ENCODE measurements around the gene HCCS. TPM values are rescaled to one million over a fixed set of nuclear protein-coding genes. Genes with fewer than 3 reads are reported as not detected.

HCCS gene
- total RNA-seq, 4 donors from 2014 or later, result 10.4 to 26.2 (median 19.5) TPM

DNA sequence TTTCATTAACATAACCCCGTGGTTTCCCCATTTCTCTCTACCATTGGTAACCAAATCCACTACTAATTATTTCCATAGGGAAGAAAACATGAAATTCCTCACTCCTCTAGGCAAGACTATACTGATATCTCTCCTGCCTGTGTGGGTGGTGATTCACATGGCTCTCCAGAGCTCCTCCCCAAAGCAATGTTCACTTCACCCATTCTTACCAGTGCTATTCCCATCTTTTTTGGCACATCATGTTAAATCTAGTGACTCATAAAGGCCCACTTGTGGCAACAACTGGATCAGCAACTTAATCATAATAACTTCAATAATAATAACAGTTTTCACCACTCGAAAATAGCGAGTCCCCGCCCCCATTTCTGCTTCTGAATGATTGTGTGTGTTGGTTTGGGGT, 6.1 kb upstream of the HCCS start:
- H3K9me3 ChIP-seq, result no peaks in the 10 kb centered on the region
- H3K4me3 ChIP-seq, result no peak overlapping the region
- peaks cover 0 to 22% (median 0%) of the 10 kb centered on the region in 3 donors for H3K4me1 ChIP-seq
- TF ChIP-seq POLR2A (IDR thresholded peaks at IDR 0.05), result no peak
- no peak for TF ChIP-seq POLR2AphosphoS5 (IDR thresholded peaks at IDR 0.05)
- TF ChIP-seq, protein P1, sequence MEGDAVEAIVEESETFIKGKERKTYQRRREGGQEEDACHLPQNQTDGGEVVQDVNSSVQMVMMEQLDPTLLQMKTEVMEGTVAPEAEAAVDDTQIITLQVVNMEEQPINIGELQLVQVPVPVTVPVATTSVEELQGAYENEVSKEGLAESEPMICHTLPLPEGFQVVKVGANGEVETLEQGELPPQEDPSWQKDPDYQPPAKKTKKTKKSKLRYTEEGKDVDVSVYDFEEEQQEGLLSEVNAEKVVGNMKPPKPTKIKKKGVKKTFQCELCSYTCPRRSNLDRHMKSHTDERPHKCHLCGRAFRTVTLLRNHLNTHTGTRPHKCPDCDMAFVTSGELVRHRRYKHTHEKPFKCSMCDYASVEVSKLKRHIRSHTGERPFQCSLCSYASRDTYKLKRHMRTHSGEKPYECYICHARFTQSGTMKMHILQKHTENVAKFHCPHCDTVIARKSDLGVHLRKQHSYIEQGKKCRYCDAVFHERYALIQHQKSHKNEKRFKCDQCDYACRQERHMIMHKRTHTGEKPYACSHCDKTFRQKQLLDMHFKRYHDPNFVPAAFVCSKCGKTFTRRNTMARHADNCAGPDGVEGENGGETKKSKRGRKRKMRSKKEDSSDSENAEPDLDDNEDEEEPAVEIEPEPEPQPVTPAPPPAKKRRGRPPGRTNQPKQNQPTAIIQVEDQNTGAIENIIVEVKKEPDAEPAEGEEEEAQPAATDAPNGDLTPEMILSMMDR (IDR thresholded peaks at IDR 0.05), result no peak
- no peak for TF ChIP-seq EP300 (IDR thresholded peaks at IDR 0.05)
- H3K27ac ChIP-seq, result no peak overlapping the region
- H3K27me3 ChIP-seq, result no peaks in the 10 kb centered on the region
- no peak for ATAC-seq
- no peaks in the 10 kb centered on the region for H3K36me3 ChIP-seq
- 63 to 100% methylated on average over 1 of the region's 4 CpGs for WGBS, 2 donors (ENCODE audit: low coverage in 1 of 2)

DNA sequence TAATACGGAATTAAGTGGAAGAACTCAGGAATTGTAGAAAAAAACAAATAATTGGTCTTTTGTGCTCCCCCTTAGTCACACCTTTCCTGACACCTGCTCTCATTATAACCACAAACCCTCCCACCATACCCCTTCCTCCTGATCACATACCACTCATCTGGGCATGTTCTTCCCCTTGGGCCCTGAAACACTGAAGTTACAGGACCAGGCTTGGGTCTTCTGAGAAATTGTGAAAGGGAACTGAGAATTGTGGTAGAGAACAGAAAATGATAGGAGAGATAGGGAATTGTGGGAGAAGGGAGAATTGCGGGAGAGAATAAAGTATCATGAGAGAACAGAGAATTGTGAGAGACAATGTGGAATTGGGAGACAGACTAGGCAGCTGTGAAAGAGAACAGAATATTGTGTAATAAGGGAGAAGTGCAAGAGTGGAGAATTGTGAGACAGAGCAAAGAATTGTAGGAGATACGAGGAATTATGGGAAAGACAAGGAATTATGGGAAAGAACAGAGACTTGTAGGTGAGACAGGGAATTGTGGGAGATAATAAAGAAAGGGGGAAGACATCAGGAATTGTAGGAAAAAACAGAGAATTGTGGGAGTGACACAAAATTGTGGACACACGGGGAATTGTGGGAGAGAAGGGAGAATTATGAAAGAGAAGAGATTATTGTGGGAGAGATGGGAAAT, 2.7 kb upstream of the HCCS start:
- WGBS, 2 donors (ENCODE audit: low coverage in 1 of 2), result 84 to 89% methylated on average over 3 to 4 of the region's 4 CpGs
- Histone ChIP-seq H3K27ac (no peak overlapping the region), H3K4me1 (peaks cover 0 to 25% (median 5%) of the 10 kb centered on the region in 3 donors), H3K27me3 (no peaks in the 10 kb centered on the region), H3K36me3 (no peaks in the 10 kb centered on the region), H3K9me3 (no peaks in the 10 kb centered on the region), H3K4me3 (no peak overlapping the region)
- no peak for ATAC-seq
- TF ChIP-seq POLR2AphosphoS5 (IDR thresholded peaks at IDR 0.05) (no peak), EP300 (IDR thresholded peaks at IDR 0.05) (no peak), POLR2A (IDR thresholded peaks at IDR 0.05) (no peak)
- TF ChIP-seq, protein P1 (IDR thresholded peaks at IDR 0.05), result no peak

GRCh38 chrX:11109968-11110367, 1.2 kb upstream of the HCCS start:
- ATAC-seq, result no peak
- Histone ChIP-seq H3K27me3 (no peaks in the 10 kb centered on the region), H3K4me1 (peaks cover 0 to 35% (median 5%) of the 10 kb centered on the region in 3 donors), H3K4me3 (no peak overlapping the region), H3K36me3 (peaks cover 0 to 14% of the 10 kb centered on the region in 2 donors), H3K9me3 (no peaks in the 10 kb centered on the region), H3K27ac (no peak overlapping the region)
- TF ChIP-seq POLR2AphosphoS5 (IDR thresholded peaks at IDR 0.05) (no peak), EP300 (IDR thresholded peaks at IDR 0.05) (no peak)
- WGBS, 2 donors (ENCODE audit: low coverage in 1 of 2), result 86 to 100% methylated on average over 2 of the region's 2 CpGs

- H3K27me3 ChIP-seq, result no peaks in the 10 kb centered on the region
- TF ChIP-seq POLR2AphosphoS5 (IDR thresholded peaks at IDR 0.05) (no peak), EP300 (IDR thresholded peaks at IDR 0.05) (no peak), POLR2A (IDR thresholded peaks at IDR 0.05) (no peak)
- TF ChIP-seq, protein P1 (IDR thresholded peaks at IDR 0.05), result no peak
- ATAC-seq, result no peak
- peaks cover 0 to 35% (median 5%) of the 10 kb centered on the region in 3 donors for H3K4me1 ChIP-seq
- H3K4me3 ChIP-seq, result peak overlapping the region; percentile 63 to 78
- H3K36me3 ChIP-seq, result peaks cover 0 to 33% of the 10 kb centered on the region in 2 donors
- H3K9me3 ChIP-seq, result no peaks in the 10 kb centered on the region
- WGBS, 2 donors (ENCODE audit: low coverage in 1 of 2), result 25% methylated on average over 3 of the region's 9 CpGs; no CpG with 5 or more reads in 1 of the 2 donors
- peak overlapping the region in 3 of 4 donors; percentile 82 to 90 (median 83) for H3K27ac ChIP-seq
These were observed 815 bp downstream of the HCCS start for GRCh38 chrX:11111947-11112346.

DNA sequence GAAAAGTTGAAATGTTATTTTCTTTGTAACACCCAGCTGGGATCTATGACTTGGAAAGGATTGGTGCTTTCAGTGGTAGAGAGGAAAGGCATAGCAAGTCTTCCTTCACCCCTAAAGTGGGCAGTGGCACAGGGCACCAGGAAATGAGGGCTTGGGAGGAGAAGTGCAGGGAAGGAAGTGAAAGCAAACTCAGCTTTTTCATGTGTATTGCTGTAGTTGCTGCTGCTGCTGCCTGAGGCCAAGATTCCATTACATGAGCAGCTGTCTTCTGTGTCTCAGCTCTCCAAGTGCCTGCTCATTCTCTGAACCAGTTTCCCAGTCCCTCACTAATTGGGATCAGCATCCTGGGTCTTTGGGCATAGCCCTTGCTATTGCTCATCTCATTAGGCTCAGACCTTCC, 2.6 kb downstream of the HCCS start:
- ATAC-seq, result no peak
- TF ChIP-seq, protein P1 (IDR thresholded peaks at IDR 0.05), result no peak

More for the DNA sequence above, 2.6 kb downstream of the HCCS start:
- peaks cover 0 to 51% of the 10 kb centered on the region in 2 donors for H3K36me3 ChIP-seq
- H3K27ac ChIP-seq, result peak overlapping the region in 1 of 4 donors; percentile 11
- H3K4me1 ChIP-seq, result peaks cover 0 to 35% (median 5%) of the 10 kb centered on the region in 3 donors
- no peak overlapping the region for H3K4me3 ChIP-seq
- H3K27me3 ChIP-seq, result no peaks in the 10 kb centered on the region
- no peaks in the 10 kb centered on the region for H3K9me3 ChIP-seq

Data from gastroesophageal sphincter (tissue), 4 donors.